ENCODE data around the gene FAM168A.

FAM168A gene

DNA sequence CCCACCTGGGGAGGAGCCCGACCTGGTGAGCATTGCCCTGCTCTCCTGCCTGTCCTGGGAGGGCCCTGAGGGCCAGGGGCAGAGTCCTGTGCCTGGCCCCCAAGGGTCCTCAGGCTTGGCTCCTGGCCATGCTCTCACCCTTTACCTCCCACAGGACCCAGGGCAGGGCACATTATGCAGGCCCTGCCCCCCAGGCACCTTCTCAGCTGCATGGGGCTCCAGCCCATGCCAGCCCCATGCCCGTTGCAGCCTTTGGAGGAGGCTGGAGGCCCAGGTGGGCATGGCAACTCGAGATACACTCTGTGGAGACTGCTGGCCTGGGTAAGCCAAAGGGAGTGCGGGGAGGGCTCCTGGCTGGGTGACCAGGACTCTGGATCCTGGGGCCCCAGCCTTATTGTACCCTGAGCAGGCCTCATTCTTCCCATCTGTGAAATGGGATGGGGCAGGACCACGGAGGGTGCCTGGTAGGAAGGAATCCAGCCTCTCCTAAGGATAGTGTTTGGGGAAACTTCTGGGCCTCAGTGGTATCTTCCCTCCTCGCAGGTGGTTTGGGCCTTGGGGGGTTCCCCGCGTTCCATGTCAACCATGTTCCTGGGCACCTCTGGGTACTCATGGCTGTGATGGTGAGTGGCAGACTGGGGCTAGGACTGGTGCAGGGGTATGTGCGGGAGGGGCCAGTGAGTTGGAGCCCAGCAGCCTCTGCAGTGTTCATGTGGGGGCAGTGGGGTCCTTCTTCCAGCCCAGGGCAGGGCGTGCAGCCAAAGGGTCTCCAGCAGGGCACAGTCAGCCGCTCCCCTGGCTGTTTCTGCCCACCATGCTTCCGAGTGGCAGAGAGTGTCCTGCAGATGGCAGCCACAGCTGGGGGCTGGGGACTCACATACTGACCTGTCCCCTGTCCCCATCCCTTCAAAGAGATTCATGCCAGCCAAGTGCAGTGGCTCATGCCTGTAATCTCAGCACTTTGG, 207.0 kb downstream of the FAM168A start:
- TF ChIP-seq, protein P1, sequence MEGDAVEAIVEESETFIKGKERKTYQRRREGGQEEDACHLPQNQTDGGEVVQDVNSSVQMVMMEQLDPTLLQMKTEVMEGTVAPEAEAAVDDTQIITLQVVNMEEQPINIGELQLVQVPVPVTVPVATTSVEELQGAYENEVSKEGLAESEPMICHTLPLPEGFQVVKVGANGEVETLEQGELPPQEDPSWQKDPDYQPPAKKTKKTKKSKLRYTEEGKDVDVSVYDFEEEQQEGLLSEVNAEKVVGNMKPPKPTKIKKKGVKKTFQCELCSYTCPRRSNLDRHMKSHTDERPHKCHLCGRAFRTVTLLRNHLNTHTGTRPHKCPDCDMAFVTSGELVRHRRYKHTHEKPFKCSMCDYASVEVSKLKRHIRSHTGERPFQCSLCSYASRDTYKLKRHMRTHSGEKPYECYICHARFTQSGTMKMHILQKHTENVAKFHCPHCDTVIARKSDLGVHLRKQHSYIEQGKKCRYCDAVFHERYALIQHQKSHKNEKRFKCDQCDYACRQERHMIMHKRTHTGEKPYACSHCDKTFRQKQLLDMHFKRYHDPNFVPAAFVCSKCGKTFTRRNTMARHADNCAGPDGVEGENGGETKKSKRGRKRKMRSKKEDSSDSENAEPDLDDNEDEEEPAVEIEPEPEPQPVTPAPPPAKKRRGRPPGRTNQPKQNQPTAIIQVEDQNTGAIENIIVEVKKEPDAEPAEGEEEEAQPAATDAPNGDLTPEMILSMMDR (IDR thresholded peaks at IDR 0.05; ENCODE audit: low read depth, low read length, missing control alignments) = no peak
- no peak for DNase-seq (ENCODE audit: low read depth)
- H3K4me3 ChIP-seq (ENCODE audit: low read depth, low read length) = no peak overlapping the region

DNA sequence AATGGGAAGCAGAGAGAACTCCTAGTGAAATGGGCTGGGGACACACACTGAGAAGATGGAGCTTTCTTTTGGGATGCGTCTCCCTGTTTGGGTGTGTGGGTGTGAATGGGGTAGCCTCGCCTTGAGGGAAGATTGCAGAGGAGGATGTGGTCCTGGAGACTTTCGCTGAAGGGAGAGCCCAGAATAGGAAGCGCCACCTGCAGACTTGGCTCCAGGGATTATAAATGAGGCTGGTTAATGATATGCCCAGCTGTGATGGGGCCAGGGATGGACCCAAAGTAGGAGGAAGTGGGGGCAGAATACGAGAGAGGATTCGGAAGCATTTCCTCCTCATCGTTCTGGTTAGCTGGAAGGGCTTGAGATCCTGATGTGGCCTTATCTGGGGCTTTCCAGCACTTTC, 208.0 kb downstream of the FAM168A start:
- TF ChIP-seq, protein P1 (IDR thresholded peaks at IDR 0.05; ENCODE audit: low read depth, low read length, missing control alignments) = no peak
- no peak for DNase-seq (ENCODE audit: low read depth)
- no peak overlapping the region for H3K4me3 ChIP-seq (ENCODE audit: low read depth, low read length)

DNA sequence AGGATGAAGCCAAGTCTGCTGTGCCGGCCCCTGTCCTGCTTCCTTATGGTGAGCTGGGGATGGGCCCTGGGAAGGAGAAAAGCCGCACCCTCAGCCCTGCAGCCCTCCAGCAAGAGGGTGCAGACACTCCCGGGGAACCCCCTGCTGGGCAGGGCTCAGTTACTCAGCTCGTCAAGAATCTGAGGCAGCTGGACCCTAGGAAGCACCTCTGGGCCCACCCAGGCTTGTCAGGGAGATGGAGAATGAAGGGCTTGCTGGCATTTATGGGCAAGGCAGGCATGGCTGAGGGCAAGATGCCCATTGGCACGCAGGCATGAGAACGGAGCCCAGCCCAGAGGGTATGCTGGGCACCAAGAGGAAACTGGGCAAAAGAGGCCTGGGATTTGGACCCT, 208.8 kb downstream of the FAM168A start:
- H3K4me3 ChIP-seq (ENCODE audit: low read depth, low read length) = no peak overlapping the region
- TF ChIP-seq, protein P1 (IDR thresholded peaks at IDR 0.05; ENCODE audit: low read depth, low read length, missing control alignments) = no peak
- no peak for DNase-seq (ENCODE audit: low read depth)

DNA sequence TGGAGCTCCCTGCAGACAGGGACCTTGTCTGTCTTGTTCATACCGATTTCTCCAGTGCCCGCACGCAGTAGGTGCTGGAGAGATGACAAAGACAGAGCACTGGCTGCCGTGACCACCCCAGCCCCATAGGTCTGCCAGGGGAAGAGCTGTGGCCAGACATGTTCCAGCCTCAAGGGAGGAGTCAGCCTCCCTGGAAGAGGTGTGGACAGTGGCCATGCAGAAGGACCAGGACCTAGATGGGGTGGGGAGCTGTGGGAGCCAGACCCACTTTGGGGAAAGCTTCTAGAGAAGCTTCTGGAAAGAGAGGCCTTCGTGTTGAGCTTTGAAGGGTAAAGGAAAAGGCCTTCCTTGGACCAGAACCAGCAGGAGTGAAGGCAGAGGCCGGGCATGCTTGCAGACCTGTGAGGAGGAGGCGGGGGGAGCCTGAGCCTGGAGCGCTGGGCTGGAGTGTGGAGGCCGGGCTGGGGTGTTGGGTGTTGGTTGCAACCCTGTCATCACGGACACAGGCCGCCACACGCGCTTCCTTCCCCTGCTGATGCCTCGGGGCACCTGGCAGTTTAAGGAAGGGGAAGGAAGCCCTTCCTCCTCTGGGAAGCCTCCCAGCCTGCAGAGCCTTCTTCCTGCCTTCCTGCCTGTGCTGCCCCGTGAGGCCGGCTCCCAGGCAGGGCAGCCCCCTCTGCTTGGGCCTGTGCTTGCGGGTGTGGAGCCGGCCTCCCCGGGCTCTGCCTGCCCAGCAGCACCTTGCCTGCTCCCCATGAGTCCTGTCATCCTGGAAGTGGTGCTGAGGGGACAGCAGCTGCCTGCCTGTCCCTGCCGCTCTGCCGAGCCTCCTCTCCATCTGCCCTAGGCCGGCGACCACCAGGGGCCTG, 209.4 kb downstream of the FAM168A start:
- H3K4me3 ChIP-seq (ENCODE audit: low read depth, low read length) = no peak overlapping the region

DNA sequence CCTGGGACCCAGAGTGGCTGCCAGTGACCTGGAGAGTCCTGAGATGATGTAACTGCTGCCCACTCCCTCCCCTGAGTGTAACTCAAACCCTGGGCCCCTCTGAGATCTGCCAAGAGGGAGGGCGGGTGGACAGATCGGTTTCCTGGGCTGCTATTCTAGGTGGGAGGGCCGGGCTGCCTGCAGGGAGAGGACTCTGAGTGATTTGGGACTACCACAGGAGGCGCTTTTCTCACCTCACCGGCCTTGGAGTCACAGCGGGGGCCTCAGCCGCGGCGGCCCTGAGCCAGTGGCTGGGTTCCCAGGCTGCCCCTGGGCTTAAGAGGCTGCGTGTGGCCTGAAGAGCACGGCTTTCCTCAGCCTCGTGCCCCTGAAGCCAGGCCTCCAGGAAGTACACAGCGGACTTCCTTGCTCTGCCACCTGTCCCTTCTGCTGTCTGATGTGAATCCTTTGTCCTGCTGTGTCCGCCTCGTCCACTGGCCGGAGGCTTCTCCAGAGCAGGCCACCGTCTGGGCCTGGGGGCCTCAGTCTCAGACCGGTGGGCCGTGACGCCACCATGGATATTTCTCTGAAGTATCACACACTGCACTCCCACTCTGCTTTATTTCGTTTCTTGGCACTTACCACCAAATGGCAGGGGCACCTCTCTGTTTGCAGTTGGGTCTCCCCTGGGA, 210.2 kb downstream of the FAM168A start:
- TF ChIP-seq, protein P1 (IDR thresholded peaks at IDR 0.05; ENCODE audit: low read depth, low read length, missing control alignments) = peak; percentile 21
- H3K4me3 ChIP-seq (ENCODE audit: low read depth, low read length) = no peak overlapping the region
- DNase-seq (ENCODE audit: low read depth) = no peak

More for the DNA sequence above, 209.4 kb downstream of the FAM168A start:
- TF ChIP-seq, protein P1 (IDR thresholded peaks at IDR 0.05; ENCODE audit: low read depth, low read length, missing control alignments) = no peak
- no peak for DNase-seq (ENCODE audit: low read depth)

DNA sequence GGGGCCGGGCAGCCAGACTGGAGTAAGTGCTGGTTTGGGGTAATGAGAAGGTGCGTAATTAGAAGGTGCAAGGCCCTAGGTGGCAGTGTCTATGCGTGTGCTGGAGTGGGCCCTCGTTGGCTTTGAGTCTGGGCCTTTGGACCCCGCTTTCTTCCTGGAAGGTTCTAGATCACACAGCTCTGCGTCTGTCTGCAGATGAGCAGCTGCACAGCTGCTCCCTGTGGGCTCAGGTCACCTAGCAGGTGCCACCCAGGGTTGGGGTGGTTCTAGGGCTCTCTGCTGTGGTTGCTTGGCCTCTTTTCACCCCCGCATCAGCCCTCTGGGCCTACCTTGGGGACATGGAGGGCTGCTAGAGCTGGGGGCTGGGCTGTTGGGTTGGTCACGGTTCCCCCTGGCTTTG, 211.4 kb downstream of the FAM168A start:
- DNase-seq (ENCODE audit: low read depth) = no peak
- TF ChIP-seq, protein P1 (IDR thresholded peaks at IDR 0.05; ENCODE audit: low read depth, low read length, missing control alignments) = no peak
- H3K4me3 ChIP-seq (ENCODE audit: low read depth, low read length) = peak overlapping the region; percentile 26

All from GM12864 (cell line).